ENCODE measurements around the gene REEP2.

DNA sequence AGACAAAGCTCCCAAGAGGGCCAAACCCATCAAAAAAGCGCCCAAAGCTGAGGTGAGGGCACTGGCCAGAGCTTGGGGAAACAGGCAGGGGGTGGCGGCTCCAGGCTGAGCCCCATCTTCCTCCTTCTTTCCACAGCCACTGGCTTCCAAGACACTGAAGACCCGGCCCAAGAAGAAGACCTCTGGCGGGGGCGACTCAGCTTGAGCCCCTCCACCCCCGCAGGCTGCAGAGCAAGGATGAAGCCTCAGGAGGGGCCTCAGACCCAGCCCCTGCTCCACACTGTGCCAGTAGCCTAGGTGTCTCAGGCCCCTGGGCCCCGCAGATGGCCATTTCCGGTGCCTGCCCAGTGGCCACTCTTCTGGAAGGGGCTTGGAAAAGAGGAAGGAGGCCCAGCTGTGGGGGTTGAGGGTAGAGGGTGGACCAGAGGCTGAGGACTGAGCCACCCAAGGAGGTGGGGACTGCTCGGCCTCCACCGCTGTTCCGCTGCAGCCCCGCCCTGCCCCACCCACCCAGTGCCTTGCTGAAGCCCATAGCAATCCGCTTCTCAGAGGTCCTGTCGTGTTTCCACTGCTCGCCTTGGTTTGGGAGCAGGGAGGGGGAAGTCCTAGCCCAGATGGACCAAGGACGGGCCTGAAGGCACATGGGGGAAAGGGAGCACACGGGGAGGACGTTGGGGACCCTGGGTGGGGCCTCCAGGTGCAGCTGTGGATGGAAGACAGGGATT lies 6.9 kb downstream of the REEP2 start:
- TF ChIP-seq, protein P1, sequence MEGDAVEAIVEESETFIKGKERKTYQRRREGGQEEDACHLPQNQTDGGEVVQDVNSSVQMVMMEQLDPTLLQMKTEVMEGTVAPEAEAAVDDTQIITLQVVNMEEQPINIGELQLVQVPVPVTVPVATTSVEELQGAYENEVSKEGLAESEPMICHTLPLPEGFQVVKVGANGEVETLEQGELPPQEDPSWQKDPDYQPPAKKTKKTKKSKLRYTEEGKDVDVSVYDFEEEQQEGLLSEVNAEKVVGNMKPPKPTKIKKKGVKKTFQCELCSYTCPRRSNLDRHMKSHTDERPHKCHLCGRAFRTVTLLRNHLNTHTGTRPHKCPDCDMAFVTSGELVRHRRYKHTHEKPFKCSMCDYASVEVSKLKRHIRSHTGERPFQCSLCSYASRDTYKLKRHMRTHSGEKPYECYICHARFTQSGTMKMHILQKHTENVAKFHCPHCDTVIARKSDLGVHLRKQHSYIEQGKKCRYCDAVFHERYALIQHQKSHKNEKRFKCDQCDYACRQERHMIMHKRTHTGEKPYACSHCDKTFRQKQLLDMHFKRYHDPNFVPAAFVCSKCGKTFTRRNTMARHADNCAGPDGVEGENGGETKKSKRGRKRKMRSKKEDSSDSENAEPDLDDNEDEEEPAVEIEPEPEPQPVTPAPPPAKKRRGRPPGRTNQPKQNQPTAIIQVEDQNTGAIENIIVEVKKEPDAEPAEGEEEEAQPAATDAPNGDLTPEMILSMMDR (IDR thresholded peaks at IDR 0.05 in 8 of 11, conservative IDR thresholded peaks at IDR 0.05 in 3 of 11) = no peak
- TF ChIP-seq POLR2A (IDR thresholded peaks at IDR 0.05) = no peak
- TF ChIP-seq POLR2AphosphoS5 (IDR thresholded peaks at IDR 0.05) = no peak

Data from spleen (tissue), 7 donors.